ENCODE results near the gene ACYP2.

DNA sequence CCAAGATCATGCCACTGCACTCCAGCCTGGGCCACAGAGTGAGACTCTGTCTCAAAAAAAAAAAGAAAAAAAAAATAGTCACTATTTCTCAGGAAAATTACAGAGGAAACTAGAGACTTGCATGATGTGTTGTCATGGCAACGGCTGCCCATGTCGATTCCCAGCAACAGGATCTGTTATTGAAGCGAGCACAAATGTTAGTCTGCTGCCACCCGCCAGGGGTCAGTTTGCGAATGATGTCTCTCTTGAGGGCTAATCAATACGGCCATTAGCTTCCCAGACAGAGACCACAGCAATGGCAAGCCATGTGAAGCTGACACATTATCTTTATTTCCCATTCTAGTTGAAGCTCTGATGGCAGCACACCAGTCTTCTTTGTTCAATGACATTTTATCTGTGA is 32.4 kb upstream of the ACYP2 start:
- TF ChIP-seq POLR2A (IDR thresholded peaks at IDR 0.05) (no peak), CTCF (IDR thresholded peaks at IDR 0.05) (no peak)
